ENCODE results near the gene GPANK1.

Gene GPANK1

GRCh38 chr6:31640612-31641011 lies 24.2 kb downstream of the GPANK1 start:
- Histone ChIP-seq H3K27me3 (no peaks in the 10 kb centered on the region), H3K4me1 (no peaks in the 10 kb centered on the region), H3K36me3 (peaks cover 84 to 100% (median 98%) of the 10 kb centered on the region in 3 donors), H3K27ac (no peak overlapping the region), H3K4me3 (no peak overlapping the region), H3K9me3 (no peaks in the 10 kb centered on the region)
- intact Hi-C loops (cut with DNase I; ENCODE audit: low total_unique reads): loop anchor here (5.0 kb wide), 1 partner anchor 967 kb away; no protein-coding TSS in a partner anchor
- DNase-seq: no peak
- TF ChIP-seq CTCF (IDR thresholded peaks at IDR 0.05): no peak

- DNase-seq: no peak
- Histone ChIP-seq H3K4me1 (no peaks in the 10 kb centered on the region), H3K27ac (no peak overlapping the region), H3K4me3 (no peak overlapping the region), H3K27me3 (no peaks in the 10 kb centered on the region), H3K9me3 (no peaks in the 10 kb centered on the region), H3K36me3 (peaks cover 84 to 100% (median 98%) of the 10 kb centered on the region in 3 donors)
- TF ChIP-seq CTCF (IDR thresholded peaks at IDR 0.05): no peak
- intact Hi-C loops (cut with DNase I; ENCODE audit: low total_unique reads): no loop called here
These were observed 25.3 kb downstream of the GPANK1 start for GRCh38 chr6:31639449-31639861.

GRCh38 chr6:31639043-31639442 lies 25.8 kb downstream of the GPANK1 start:
- DNase-seq: no peak
- no peaks in the 10 kb centered on the region for H3K9me3 ChIP-seq
- no peaks in the 10 kb centered on the region for H3K27me3 ChIP-seq
- intact Hi-C loops (cut with DNase I; ENCODE audit: low total_unique reads): no loop called here
- H3K4me1 ChIP-seq: no peaks in the 10 kb centered on the region
- no peak overlapping the region for H3K27ac ChIP-seq
- H3K4me3 ChIP-seq: no peak overlapping the region
- TF ChIP-seq CTCF (IDR thresholded peaks at IDR 0.05): no peak
- H3K36me3 ChIP-seq: peaks cover 84 to 100% (median 98%) of the 10 kb centered on the region in 3 donors

- no peak for TF ChIP-seq CTCF (IDR thresholded peaks at IDR 0.05)
- Histone ChIP-seq H3K36me3 (peaks cover 72 to 100% (median 96%) of the 10 kb centered on the region in 3 donors), H3K4me1 (peaks cover 0 to 3% (median 0%) of the 10 kb centered on the region in 4 donors), H3K9me3 (no peaks in the 10 kb centered on the region), H3K4me3 (no peak overlapping the region), H3K27ac (no peak overlapping the region), H3K27me3 (no peaks in the 10 kb centered on the region)
- no peak for DNase-seq
- intact Hi-C loops (cut with DNase I; ENCODE audit: low total_unique reads): no loop called here
These were observed 27.9 kb downstream of the GPANK1 start for GRCh38 chr6:31636698-31637596.

- no peak for DNase-seq
- Histone ChIP-seq H3K4me1 (peaks cover 0 to 3% (median 0%) of the 10 kb centered on the region in 4 donors), H3K36me3 (peaks cover 69 to 100% (median 96%) of the 10 kb centered on the region in 3 donors), H3K9me3 (no peaks in the 10 kb centered on the region), H3K27me3 (no peaks in the 10 kb centered on the region), H3K4me3 (no peak overlapping the region), H3K27ac (no peak overlapping the region)
- TF ChIP-seq CTCF (IDR thresholded peaks at IDR 0.05): no peak
- intact Hi-C loops (cut with DNase I; ENCODE audit: low total_unique reads): no loop called here
These were observed 29.7 kb downstream of the GPANK1 start for GRCh38 chr6:31634969-31635575.

Measured in tibial artery (tissue), 4 donors.